Lower leg skin (tissue), 4 donors: ENCODE data around the gene OLIG3. TPM values are rescaled to one million over a fixed set of nuclear protein-coding genes. Genes with fewer than 3 reads are reported as not detected.

Experiments used
- DNase-seq, 2 donors: peaks; one replicate each; pipeline ENCODE4 v3.0.0-alpha.2; 2019; ENCODE audit warnings: low spot score in 2 of 2
- H3K4me3 ChIP-seq: fragments of 200-600 bp; sonication (generic); 2 replicates; pipeline ENCODE4 v1.5.1; 2017; ENCODE audit warnings: mild to moderate bottlenecking, low read depth; ENCODE audit not compliant: poor library complexity, severe bottlenecking
- POLR2A ChIP-seq, 2 donors: fragments of 450-650 bp; IDR thresholded peaks; one replicate each; pipeline ENCODE4 v1.6.1; 2016 to 2017; ENCODE audit warnings: antibody characterized with exemption in 2 of 2, mild to moderate bottlenecking in 1 of 2, moderate library complexity in 1 of 2
- WGBS, 2 donors: methylation state at CpG; one replicate each; pipeline ENCODE4 v1.1.5; 2018; 5-methylcytosine and 5-hydroxymethylcytosine counted together
- intact Hi-C: fragments of 100-400 bp; cut with DNase I; formaldehyde crosslinking; loops from one replicate; pipeline ENCODE4 v1.15.0; 2023; ENCODE audit warnings: low total_unique reads
- total RNA-seq, 4 donors: library from RNA; depleted of rRNA; stranded (reverse); fragments of >200 nt; gene quantifications; one replicate each; pipeline ENCODE4 v1.1.0, GENCODE V29; 2016
- TF ChIP-seq, protein P1 (sequence below), 3 donors: fragments of 450-650 bp; IDR thresholded peaks; one replicate each; pipeline ENCODE4 v1.5.1; 2016; ENCODE audit warnings: antibody characterized with exemption in 3 of 3, mild to moderate bottlenecking in 3 of 3, moderate library complexity in 2 of 3

The OLIG3 gene
- total RNA-seq, 4 donors from 2014 or later: 0.10 TPM; not detected in 3

DNA sequence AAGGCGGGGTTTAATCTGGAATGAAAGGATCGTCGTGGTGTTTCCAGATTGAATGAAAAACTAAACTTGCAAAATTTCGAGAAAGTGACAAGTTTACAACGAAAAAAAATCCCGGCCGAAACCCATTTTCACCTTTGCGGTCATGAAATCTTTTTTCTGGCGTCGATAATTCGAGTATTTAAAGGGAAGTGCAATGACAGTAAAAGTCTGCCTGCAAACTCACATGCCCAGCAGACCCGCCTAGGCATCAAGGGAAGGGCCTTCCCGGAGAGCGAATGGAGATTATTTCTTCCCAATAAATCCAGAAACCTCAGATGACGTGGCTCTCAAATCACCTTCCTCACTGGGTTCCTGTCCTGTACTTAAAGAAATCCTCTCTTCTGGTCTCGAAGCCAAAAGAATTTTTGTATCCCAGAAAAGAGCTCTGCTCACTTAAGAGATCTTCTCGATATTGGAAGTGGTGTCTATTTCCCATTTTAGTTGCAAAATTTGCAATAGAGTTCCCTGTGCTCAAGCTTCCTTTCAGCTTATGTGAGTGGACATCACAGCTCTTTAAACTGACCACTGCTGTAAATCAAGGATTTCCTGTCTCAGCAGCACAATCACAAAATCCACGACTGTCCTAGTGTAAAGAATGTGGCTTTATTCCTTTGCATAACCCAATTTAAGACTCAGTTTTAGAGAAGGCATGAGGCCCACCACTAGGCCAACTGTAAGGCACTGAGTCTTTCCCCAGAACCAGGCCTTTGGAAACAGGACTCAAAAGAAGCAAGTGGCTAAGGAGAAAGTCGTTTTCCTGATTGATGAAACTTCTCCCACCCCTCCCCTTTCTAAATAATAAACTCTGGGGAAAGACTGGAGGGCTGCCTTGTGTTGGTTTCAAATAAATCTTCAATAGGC is 3.9 kb downstream of the OLIG3 start:
- 63 to 64% methylated on average over 19 of the region's 19 CpGs for WGBS, 2 donors

DNA sequence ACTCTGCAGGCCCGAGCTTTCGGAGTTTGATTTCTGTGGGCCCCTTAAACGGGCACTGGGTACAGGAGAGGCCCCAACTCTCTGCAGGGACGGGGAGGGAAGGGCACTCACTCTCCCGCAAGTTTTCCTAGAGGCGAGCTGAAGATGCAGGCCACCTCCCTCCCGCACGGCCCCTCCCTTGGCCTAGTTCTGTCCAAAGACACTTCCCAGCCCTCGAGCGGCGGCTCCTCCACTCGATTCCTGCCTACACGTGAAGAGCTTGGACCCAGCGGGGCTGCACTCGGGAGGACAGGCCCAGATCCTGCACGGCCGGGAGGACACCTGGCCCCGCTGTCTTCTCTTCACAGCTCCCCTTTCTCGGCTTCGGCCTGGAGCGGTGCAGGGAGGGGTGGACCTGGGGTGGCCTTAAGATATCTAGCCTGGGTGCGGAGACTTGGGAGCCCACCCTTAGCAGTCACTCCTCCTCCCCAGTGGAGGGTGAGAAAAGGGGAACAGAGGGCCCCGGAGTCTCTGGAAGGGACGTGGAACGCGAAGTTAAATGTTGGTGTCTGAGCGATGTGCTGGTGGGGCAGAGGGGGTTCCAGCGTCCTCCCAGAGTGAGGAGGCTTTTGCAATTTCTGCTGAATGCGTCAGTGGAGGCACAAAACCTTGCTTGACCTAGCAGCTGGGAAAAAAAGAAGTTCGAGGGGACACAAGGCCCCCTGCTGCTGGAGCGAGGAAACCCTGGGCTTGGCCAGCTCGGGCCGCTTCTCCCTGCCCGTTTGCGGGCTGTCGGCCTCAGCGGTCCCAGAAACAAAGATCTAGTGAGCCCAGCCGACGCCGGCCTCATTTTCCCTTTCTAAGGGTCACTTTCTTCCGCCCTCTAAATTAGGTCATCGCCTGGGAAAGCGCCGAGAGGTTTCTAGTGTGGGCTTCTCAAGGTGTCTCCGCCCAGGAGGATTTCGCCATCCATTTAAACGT is 4.9 kb downstream of the OLIG3 start:
- no peak overlapping the region for H3K4me3 ChIP-seq
- intact Hi-C loops: no loop called here
- no peak for DNase-seq
- 34 to 41% methylated on average over 36 to 46 of the region's 47 CpGs for WGBS, 2 donors
- TF ChIP-seq POLR2A (IDR thresholded peaks at IDR 0.05): no peak
- TF ChIP-seq, protein P1, sequence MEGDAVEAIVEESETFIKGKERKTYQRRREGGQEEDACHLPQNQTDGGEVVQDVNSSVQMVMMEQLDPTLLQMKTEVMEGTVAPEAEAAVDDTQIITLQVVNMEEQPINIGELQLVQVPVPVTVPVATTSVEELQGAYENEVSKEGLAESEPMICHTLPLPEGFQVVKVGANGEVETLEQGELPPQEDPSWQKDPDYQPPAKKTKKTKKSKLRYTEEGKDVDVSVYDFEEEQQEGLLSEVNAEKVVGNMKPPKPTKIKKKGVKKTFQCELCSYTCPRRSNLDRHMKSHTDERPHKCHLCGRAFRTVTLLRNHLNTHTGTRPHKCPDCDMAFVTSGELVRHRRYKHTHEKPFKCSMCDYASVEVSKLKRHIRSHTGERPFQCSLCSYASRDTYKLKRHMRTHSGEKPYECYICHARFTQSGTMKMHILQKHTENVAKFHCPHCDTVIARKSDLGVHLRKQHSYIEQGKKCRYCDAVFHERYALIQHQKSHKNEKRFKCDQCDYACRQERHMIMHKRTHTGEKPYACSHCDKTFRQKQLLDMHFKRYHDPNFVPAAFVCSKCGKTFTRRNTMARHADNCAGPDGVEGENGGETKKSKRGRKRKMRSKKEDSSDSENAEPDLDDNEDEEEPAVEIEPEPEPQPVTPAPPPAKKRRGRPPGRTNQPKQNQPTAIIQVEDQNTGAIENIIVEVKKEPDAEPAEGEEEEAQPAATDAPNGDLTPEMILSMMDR (IDR thresholded peaks at IDR 0.05): no peak

More for the DNA sequence above, 3.9 kb downstream of the OLIG3 start:
- no peak overlapping the region for H3K4me3 ChIP-seq
- DNase-seq: no peak
- intact Hi-C loops: no loop called here
- no peak for TF ChIP-seq POLR2A (IDR thresholded peaks at IDR 0.05)
- TF ChIP-seq, protein P1 (IDR thresholded peaks at IDR 0.05): no peak

DNA sequence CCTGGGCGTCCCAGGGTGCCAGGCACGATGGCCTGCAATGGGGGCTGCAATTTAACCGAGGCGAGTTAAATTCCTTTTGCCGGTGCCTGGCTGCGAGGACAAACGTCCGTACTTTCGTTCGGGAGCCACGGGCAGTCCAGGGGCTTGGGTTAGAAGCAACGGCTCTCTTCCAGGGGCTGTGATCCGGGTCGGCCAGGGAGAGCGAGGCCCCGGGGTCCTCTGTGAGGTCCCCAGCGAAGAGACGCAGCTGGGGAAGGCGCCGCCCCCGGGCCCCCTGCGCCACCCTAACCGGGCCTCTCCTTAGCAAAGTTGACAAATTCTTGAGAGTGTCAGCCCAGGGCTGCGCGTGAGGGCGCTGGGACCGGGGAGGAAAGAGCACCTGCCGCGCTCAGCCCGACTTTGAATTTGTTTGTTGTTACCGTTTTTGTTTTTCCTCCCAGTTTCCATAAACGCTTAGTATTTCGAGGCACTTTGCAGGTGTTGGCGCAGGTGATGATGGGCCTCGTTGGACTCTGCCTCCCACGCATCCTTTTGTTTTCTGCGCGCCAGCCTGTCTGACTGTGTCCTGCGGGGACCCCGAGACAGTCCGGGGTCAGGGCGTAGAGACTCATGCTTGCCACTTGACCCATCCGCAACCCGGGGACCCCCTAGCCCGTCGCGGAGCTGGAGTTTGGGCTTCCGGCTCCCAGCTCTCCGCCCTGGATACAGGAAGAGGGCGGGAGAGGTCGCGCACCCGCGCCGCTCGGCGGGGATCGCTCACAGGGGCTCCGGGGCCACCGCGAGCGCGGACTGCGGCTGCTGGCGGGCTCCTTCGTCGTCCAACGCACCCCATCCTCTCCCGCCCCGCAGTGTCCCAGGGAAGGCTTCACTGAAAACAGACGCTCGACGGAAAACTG is 5.8 kb downstream of the OLIG3 start:
- intact Hi-C loops: no loop called here
- 2 to 5% methylated on average over 39 to 42 of the region's 73 CpGs for WGBS, 2 donors
- no peak for DNase-seq
- TF ChIP-seq, protein P1 (IDR thresholded peaks at IDR 0.05): no peak
- no peak for TF ChIP-seq POLR2A (IDR thresholded peaks at IDR 0.05)
- H3K4me3 ChIP-seq: no peak overlapping the region

DNA sequence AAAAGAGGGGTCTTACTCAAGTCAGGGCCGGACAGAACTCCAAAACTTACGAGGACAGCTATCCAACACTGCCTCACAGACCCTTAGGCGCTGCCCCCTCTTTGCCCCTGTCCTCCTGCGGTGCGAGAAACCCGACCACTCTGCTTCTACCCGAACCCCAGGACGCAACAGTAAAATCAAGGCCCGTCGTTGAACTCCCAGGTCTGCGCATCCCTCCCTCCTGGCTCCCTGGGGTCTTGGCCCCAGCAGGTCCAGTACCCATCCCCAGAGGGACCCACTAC is 6.4 kb downstream of the OLIG3 start:
- WGBS, 2 donors: 4 to 8% methylated on average over 11 of the region's 11 CpGs
- H3K4me3 ChIP-seq: no peak overlapping the region
- intact Hi-C loops: no loop called here
- DNase-seq: no peak
- TF ChIP-seq POLR2A (IDR thresholded peaks at IDR 0.05): no peak
- TF ChIP-seq, protein P1 (IDR thresholded peaks at IDR 0.05): no peak

DNA sequence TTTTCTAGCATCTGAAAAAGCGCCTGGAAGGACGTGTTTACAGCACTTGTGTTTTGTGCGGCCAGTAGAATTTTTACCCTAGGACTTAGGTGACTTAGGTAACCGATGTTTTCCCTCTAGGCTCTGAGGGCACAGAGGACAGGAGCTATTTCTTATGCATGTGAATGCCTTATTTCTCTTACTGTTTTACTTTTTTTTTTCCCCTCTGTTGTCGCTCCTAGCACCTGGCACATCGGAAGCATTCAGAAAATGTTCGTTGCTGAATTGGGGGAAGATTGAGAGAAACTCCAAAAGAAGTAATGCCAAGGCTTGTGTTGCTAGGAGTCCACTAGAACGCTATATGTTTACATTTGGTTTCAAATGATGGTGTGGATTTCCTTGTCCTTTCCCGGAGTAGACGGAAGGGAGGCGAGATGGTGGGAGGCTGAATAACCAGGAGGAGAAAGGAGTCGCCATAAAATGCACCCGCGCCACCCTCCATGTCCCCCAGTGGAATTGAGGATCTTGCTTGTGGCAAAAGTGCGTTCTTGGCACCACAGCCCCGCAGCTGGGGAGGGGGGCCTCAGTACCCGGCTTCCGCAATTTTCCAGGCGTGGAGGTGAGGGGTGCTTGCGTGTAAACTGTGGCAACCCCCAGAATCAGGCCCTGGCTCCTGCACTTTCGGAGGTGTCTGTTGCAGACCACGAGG is 6.9 kb downstream of the OLIG3 start:
- H3K4me3 ChIP-seq: no peak overlapping the region
- DNase-seq: no peak
- intact Hi-C loops: no loop called here
- 16 to 21% methylated on average over 22 of the region's 22 CpGs for WGBS, 2 donors
- no peak for TF ChIP-seq POLR2A (IDR thresholded peaks at IDR 0.05)
- TF ChIP-seq, protein P1 (IDR thresholded peaks at IDR 0.05): no peak
